Stimulated activated CD4-positive, alpha-beta T cell treated with anti-CD3 and anti-CD28 coated beads, Interleukin-15, amount 100 ng/mL, for 24 hours (primary cell): Measurements from ENCODE around the gene KIF19.
"Not testable (repeated sequence)": the region's sequence is repeated elsewhere in the genome, so short reads cannot be mapped to it uniquely, and the experiment has no call there.

Experiments used
- DNase-seq: peaks from one replicate; pipeline ENCODE4 v3.0.0-alpha.2; 2020

Gene KIF19, protein sequence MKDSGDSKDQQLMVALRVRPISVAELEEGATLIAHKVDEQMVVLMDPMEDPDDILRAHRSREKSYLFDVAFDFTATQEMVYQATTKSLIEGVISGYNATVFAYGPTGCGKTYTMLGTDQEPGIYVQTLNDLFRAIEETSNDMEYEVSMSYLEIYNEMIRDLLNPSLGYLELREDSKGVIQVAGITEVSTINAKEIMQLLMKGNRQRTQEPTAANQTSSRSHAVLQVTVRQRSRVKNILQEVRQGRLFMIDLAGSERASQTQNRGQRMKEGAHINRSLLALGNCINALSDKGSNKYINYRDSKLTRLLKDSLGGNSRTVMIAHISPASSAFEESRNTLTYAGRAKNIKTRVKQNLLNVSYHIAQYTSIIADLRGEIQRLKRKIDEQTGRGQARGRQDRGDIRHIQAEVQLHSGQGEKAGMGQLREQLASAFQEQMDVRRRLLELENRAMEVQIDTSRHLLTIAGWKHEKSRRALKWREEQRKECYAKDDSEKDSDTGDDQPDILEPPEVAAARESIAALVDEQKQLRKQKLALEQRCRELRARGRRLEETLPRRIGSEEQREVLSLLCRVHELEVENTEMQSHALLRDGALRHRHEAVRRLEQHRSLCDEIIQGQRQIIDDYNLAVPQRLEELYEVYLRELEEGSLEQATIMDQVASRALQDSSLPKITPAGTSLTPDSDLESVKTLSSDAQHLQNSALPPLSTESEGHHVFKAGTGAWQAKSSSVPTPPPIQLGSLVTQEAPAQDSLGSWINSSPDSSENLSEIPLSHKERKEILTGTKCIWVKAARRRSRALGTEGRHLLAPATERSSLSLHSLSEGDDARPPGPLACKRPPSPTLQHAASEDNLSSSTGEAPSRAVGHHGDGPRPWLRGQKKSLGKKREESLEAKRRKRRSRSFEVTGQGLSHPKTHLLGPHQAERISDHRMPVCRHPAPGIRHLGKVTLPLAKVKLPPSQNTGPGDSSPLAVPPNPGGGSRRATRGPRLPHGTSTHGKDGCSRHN

DNA sequence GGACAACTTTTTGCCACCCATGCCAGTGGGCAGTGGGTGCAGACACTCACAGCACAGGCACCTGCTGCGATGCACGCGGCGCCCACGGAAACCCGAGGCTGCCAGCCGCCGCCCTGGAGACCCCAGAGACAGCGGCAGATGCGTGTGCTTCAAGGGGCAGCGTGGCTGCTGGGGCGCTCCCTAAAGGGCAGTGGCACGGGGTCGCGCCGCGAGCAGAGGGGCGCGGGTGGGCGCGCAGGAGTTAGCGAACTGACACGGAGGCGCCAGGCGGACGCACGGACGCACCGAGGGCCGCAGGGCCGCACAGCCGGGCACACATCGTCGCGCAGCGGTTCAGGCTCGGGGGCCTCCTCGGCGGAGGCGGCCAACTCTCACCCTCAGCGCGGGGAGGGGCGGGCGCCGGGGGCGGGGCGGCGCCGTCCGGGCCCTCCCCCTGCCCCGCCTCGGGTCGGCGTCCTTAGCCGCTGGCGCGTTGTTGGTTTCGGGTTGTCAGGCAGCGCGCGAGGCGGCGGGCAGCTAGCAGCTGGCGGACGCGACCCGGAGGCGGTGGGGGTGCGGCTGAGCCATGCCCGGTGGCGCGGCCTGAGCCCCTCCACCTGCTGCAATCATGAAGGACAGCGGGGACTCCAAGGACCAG lies at the start of gene KIF19:
Gene KIF19 (plus strand): TSS at position 484 of the 637 bp plus-strand sequence. CDS start 124 bp downstream, at position 608.
- peak; percentile 76 for DNase-seq

DNA sequence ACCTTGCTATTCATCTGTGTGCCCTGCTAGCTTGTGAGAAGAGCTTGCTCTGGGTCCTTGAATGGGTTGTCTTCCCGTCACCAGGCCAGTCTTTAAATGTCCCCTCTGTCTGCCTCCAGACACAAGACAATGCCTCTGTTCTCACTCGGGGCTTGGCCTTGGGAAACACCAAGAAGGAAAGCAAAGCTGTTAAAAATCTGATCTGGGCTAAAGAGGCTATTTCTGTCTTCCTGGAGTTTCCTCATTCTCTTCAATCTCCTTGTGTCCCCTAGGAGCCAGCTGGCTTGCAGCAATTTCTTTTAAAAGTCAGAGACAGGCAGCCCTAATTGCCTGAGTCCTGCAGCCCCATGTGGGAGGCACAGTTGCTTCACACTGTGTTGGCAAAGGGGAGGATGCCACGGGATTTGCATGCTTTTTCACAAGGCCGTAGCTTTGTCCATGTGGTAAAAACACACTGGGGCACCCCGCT lies 49.5 kb upstream of the KIF19 start:
- DNase-seq = no peak

- DNase-seq = no peak
These were observed 48.1 kb upstream of the KIF19 start for GRCh38 chr17:74277935-74278334.

DNA sequence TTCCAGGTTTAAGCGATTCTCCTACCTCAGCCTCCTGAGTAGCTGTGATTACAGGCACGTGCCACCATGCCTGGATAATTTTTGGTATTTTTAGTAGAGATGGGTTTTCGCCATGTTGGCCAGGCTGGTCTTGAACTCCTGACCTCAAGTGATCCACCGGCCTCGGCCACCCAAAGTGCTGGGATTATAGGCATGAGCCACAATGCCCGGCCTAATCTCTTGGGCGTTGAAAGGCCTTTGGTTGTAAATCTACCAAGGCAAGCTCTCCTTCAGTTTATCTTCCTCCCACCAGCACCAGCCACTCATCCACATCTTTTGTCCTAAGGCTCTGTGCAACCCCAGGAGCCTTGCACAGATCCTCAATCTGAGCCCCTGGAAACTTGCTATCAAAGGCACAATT lies 46.4 kb upstream of the KIF19 start:
- not testable (repeated sequence) for DNase-seq

- DNase-seq = peak; percentile 75
These were observed 45.9 kb upstream of the KIF19 start for GRCh38 chr17:74280093-74280513.

- no peak for DNase-seq
These were observed 44.2 kb upstream of the KIF19 start for GRCh38 chr17:74281799-74282198.

GRCh38 chr17:74282274-74282586 lies 43.8 kb upstream of the KIF19 start:
- DNase-seq = not testable (repeated sequence)

DNA sequence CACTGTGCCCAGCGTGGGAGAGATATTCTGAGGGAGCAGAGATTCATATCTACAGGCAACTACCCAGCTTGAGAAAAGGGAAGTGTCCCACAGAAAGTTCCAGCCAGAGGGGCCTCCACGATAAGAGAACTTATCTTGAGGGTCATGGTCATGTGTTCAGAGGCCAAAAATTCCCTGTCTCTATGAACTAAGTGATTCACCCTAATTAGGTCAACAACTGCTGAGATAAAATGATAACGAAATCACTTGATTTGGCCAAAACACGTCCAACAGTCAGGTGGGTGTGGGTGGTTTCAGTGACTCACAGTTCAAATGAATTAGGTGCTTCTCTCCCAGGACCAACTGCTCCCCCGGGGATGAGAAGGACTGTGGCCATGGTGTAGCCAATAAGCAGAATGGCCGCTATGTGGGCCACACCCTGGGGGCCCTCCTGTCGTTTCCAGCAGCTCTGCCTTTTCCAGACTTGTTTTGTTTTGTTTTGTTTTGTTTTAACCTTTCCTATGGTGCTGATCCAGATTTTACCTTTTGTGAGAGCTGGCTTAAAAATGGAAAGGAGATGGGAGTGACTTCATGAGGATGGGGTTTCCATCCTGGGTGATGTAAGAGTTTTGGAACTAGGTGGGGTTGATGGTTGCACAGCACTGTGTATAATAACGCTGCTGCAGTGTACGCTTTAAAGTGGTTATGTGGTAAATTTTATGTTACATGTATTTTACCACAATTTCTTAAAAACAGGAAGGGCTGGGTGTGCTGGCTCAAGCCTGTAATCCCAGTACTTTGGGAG lies 43.2 kb upstream of the KIF19 start:
- DNase-seq = peak; percentile 80

GRCh38 chr17:74283371-74283673 lies 42.7 kb upstream of the KIF19 start:
- DNase-seq = no peak

GRCh38 chr17:74287031-74287602 lies 38.9 kb upstream of the KIF19 start:
- DNase-seq = no peak

- DNase-seq = peak; percentile 58
These were observed 37.2 kb upstream of the KIF19 start for GRCh38 chr17:74288785-74289184.

- no peak for DNase-seq
These were observed 36.3 kb upstream of the KIF19 start for GRCh38 chr17:74289688-74290087.

DNA sequence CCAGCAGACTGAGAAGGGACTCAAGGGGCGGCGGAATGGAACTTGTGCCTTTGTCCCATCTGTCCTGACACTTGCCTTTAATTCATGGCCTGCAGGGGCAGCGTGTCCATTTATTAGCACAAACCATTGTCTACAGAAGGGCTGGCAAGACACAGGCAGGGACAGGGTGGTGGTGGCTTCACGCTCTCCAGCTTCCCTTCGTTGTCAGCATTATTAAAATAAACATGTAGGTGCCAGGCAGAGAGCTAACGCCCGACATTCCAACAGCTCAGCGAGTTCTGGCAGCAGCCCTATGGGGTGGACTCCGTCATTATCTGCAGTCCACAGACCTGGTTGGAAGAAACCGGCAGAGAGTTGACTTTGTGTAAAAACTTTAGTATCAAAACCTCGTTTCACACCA lies 35.7 kb upstream of the KIF19 start:
- no peak for DNase-seq

DNA sequence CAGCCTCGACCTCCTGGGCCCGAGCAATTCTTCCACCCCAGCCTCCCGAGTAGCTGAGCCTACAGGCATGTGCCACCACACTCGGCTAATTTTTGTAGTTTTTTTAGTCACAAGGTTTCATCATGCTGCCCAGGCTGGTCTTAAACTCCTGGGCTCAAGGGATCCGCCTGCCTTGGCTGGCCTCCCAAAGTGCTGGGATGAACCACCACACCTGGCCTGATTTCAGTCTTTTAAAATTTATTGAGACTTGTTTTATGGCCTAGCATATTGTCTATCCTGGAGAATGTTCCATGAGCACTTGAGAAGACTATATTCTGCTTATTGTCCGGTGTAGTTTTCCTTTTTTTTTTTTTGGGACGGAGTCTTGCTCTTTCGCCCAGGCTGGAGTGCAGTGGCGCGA lies 33.5 kb upstream of the KIF19 start:
- DNase-seq = no peak

DNA sequence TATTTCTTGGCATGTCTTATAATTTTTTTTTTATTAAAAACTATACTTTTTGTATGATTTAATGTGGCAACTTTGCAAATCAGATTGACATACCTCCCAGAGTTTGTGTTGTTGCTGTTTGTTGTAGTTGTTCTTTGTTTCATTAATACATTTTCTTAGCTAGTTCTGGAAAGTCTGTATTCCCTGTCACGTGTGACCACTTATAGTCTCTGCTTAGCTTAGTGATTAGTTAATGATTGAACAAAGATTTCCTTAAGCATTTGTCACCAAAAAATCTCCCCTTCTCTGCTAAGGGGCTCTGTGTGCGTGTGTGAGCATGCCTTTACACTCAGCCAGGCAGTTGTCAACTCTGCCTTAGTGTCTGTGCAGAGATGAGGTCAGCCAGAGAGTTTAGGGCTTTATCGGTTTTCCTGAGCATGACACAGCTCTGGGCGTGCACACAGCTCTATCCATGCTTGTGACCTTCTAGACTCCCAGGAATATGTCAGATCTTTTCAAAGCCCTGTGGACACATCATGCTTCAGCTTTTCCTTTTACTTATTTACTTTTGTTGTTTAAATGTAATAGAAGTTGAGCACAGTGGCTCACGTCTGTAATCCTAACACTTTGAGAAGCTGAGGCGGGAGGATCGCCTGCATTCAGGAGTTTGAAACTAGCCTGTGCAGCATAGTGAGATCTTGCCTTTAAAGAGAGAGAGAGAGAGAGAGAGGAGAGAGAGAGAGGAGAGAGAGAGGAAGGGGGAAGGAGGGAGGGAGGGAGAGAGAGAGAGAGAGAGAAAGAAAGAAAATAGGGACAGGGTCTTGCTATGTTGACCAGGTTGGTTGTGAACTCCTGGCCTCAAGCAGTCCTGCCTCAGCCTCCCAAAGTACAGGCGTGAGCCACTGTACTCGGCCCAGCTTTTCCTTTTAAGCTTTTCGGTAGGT lies 30.1 kb upstream of the KIF19 start:
- no peak for DNase-seq

DNA sequence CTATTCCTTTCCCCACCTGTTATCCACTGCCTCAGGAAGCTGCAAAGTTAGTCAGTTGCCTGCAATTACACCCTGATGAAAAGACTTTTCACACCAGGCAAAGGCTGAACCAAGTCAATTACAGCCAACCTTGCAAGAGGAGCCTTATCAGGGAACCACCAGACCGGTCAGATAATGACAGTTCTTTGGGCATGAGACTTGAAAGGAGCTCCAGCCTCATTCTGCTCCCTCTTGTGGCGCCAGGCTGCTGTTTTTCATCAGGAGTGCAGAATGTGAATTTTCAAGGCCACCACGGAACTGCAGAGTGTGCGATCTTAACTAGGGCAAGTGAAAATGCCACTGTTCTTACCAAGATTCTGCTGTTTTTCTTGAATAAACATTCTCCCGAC lies 29.5 kb upstream of the KIF19 start:
- DNase-seq = peak; percentile 51

- DNase-seq = peak; percentile 69
These were observed 28.1 kb upstream of the KIF19 start for GRCh38 chr17:74297941-74298340.

GRCh38 chr17:74298778-74299177 lies 27.2 kb upstream of the KIF19 start:
- no peak for DNase-seq

GRCh38 chr17:74299226-74300009 lies 26.6 kb upstream of the KIF19 start:
- no peak for DNase-seq

- no peak for DNase-seq
These were observed 22.7 kb upstream of the KIF19 start for GRCh38 chr17:74303305-74303704.
